ENCODE results near the gene LEMD2.

The LEMD2 gene

GRCh38 chr6:33786736-33787135 is 2.2 kb downstream of the LEMD2 start:
- H3K4me3 ChIP-seq (ENCODE audit: low read length), result no peak overlapping the region
- no peak for TF ChIP-seq CTCF (IDR thresholded peaks at IDR 0.05; ENCODE audit: insufficient read depth, low read depth, low read length, missing control alignments)

GRCh38 chr6:33785778-33786177 is 3.2 kb downstream of the LEMD2 start:
- peak; percentile 28 for DNase-seq (ENCODE audit: low read depth)
- TF ChIP-seq CTCF (IDR thresholded peaks at IDR 0.05; ENCODE audit: insufficient read depth, low read depth, low read length, missing control alignments), result no peak
- no peak overlapping the region for H3K4me3 ChIP-seq (ENCODE audit: low read length)

More at GRCh38 chr6:33786736-33787135, 2.2 kb downstream of the LEMD2 start:
- no peak for DNase-seq (ENCODE audit: low read depth)

- no peak for DNase-seq (ENCODE audit: low read depth)
Measured at GRCh38 chr6:33784787-33785186, 4.1 kb downstream of the LEMD2 start.

GRCh38 chr6:33783781-33784520 is 5.0 kb downstream of the LEMD2 start:
- peak; percentile 15 for DNase-seq (ENCODE audit: low read depth)
- no peak overlapping the region for H3K4me3 ChIP-seq (ENCODE audit: low read length)
- TF ChIP-seq CTCF (IDR thresholded peaks at IDR 0.05; ENCODE audit: insufficient read depth, low read depth, low read length, missing control alignments), result no peak

More at GRCh38 chr6:33784787-33785186, 4.1 kb downstream of the LEMD2 start:
- H3K4me3 ChIP-seq (ENCODE audit: low read length), result no peak overlapping the region
- TF ChIP-seq CTCF (IDR thresholded peaks at IDR 0.05; ENCODE audit: insufficient read depth, low read depth, low read length, missing control alignments), result no peak

- H3K4me3 ChIP-seq (ENCODE audit: low read length), result no peak overlapping the region
- DNase-seq (ENCODE audit: low read depth), result no peak
- TF ChIP-seq CTCF (IDR thresholded peaks at IDR 0.05; ENCODE audit: insufficient read depth, low read depth, low read length, missing control alignments), result no peak
Measured at GRCh38 chr6:33782561-33782960, 6.4 kb downstream of the LEMD2 start.

- no peak overlapping the region for H3K4me3 ChIP-seq (ENCODE audit: low read length)
- TF ChIP-seq CTCF (IDR thresholded peaks at IDR 0.05; ENCODE audit: insufficient read depth, low read depth, low read length, missing control alignments), result no peak
- DNase-seq (ENCODE audit: low read depth), result peak; percentile 41
Measured at GRCh38 chr6:33781131-33781975, 7.6 kb downstream of the LEMD2 start.
